HG03442 (cell line): Measurements from ENCODE around the gene GLI3.
A peak's percentile ranks its signal among the peaks of the same experiment; 100 is the strongest.

Experiments
- ATAC-seq: cut with Tn5 transposase; IDR thresholded peaks from one replicate; pipeline ENCODE4 v1.9.1; 2021; ENCODE audit warnings: mild to moderate bottlenecking, moderate library complexity; ENCODE audit not compliant: unreplicated experiment

Gene GLI3

GRCh38 chr7:42236976-42237810 lies at the start of gene GLI3:
Gene GLI3 (minus strand): TSS chr7:42237209. CDS start chr7:42223253, 13,956 bp downstream.
- peak; percentile 63 for ATAC-seq

GRCh38 chr7:42285383-42285824 lies 48.4 kb upstream of the GLI3 start:
- ATAC-seq = no peak

- ATAC-seq = no peak
Observed at GRCh38 chr7:42283553-42283952, 46.5 kb upstream of the GLI3 start.

- ATAC-seq = no peak
Observed at GRCh38 chr7:42278344-42278743, 41.3 kb upstream of the GLI3 start.

GRCh38 chr7:42274053-42274452 lies 37.0 kb upstream of the GLI3 start:
- ATAC-seq = no peak

- ATAC-seq = no peak
Observed at GRCh38 chr7:42272793-42273665, 36.0 kb upstream of the GLI3 start.

GRCh38 chr7:42269161-42269560 lies 32.2 kb upstream of the GLI3 start:
- ATAC-seq = peak; percentile 50

- no peak for ATAC-seq
Observed at GRCh38 chr7:42264702-42265101, 27.7 kb upstream of the GLI3 start.

- no peak for ATAC-seq
Observed at GRCh38 chr7:42263971-42264370, 27.0 kb upstream of the GLI3 start.

GRCh38 chr7:42262964-42263363 lies 26.0 kb upstream of the GLI3 start:
- no peak for ATAC-seq

GRCh38 chr7:42254217-42254616 lies 17.2 kb upstream of the GLI3 start:
- ATAC-seq = no peak

GRCh38 chr7:42253316-42253715 lies 16.3 kb upstream of the GLI3 start:
- ATAC-seq = no peak

GRCh38 chr7:42250411-42250810 lies 13.4 kb upstream of the GLI3 start:
- no peak for ATAC-seq

GRCh38 chr7:42248579-42248978 lies 11.6 kb upstream of the GLI3 start:
- ATAC-seq = no peak

- ATAC-seq = no peak
Observed at GRCh38 chr7:42247301-42247700, 10.3 kb upstream of the GLI3 start.

GRCh38 chr7:42244828-42245227 lies 7.8 kb upstream of the GLI3 start:
- no peak for ATAC-seq

GRCh38 chr7:42242381-42242780 lies 5.4 kb upstream of the GLI3 start:
- ATAC-seq = no peak

- ATAC-seq = no peak
Observed at GRCh38 chr7:42241424-42241823, 4.4 kb upstream of the GLI3 start.

- no peak for ATAC-seq
Observed at GRCh38 chr7:42240416-42240815, 3.4 kb upstream of the GLI3 start.

- no peak for ATAC-seq
Observed at GRCh38 chr7:42238709-42239366, 1.8 kb upstream of the GLI3 start.

- ATAC-seq = peak; percentile 3
Observed at GRCh38 chr7:42237811-42238541, 967 bp upstream of the GLI3 start.
